H9 (cell line): ENCODE measurements around the gene SSBP3. TPM values are rescaled to one million over a fixed set of nuclear protein-coding genes. Genes with fewer than 3 reads are reported as not detected.

Source experiments
- DNase-seq: peaks from one replicate; pipeline ENCODE4 v3.0.0-alpha.2; 2017
- H2AFZ ChIP-seq: one replicate; pipeline ENCODE4 v1.6.1; 2013; ENCODE audit warnings: mild to moderate bottlenecking, low read length, control low read depth, moderate library complexity
- H2AK5ac ChIP-seq: 2 replicates; pipeline ENCODE4 v1.6.1; 2013; ENCODE audit warnings: low read length, control low read depth, mixed read lengths; ENCODE audit not compliant: insufficient read length
- H2BK120ac ChIP-seq: one replicate; pipeline ENCODE4 v1.6.1; 2013; ENCODE audit warnings: low read depth, mild to moderate bottlenecking, low read length, control low read depth, inconsistent platforms; ENCODE audit not compliant: poor library complexity, severe bottlenecking
- H2BK12ac ChIP-seq: 2 replicates; pipeline ENCODE4 v1.6.1; 2013; ENCODE audit warnings: low read length, control low read depth, mixed read lengths, low read depth; ENCODE audit not compliant: insufficient read length
- H2BK15ac ChIP-seq: 2 replicates; pipeline ENCODE4 v1.6.1; 2013; ENCODE audit warnings: low read depth, low read length, control low read depth
- H2BK20ac ChIP-seq: one replicate; pipeline ENCODE4 v1.6.1; 2013; ENCODE audit warnings: low read depth, mild to moderate bottlenecking, low read length, control low read depth, inconsistent platforms; ENCODE audit not compliant: poor library complexity, severe bottlenecking
- H2BK5ac ChIP-seq: 2 replicates; pipeline ENCODE4 v1.6.1; 2013; ENCODE audit warnings: low read length, control low read depth, mixed read lengths; ENCODE audit not compliant: insufficient read length
- H3K14ac ChIP-seq: 2 replicates; pipeline ENCODE4 v1.6.1; 2013; ENCODE audit warnings: low read length, control low read depth; ENCODE audit not compliant: insufficient read depth
- H3K18ac ChIP-seq: 2 replicates; pipeline ENCODE4 v1.6.1; 2013; ENCODE audit warnings: low read depth, mild to moderate bottlenecking, mixed read lengths, low read length, control low read depth; ENCODE audit not compliant: insufficient read length
- H3K23ac ChIP-seq: 2 replicates; pipeline ENCODE4 v1.6.1; 2013; ENCODE audit warnings: low read length, control low read depth, mixed read lengths, low read depth; ENCODE audit not compliant: insufficient read length
- H3K23me2 ChIP-seq: 2 replicates; pipeline ENCODE4 v1.6.1; 2013; ENCODE audit warnings: low read depth, mild to moderate bottlenecking, mixed read lengths, low read length, control low read depth; ENCODE audit not compliant: insufficient read length, poor library complexity, severe bottlenecking
- H3K27ac ChIP-seq: 2 replicates; pipeline ENCODE4 v1.5.1; 2013; ENCODE audit warnings: low read length, control low read depth, mixed read lengths, low read depth; ENCODE audit not compliant: insufficient read length
- H3K27me3 ChIP-seq: 2 replicates; pipeline ENCODE4 v1.6.1; 2013; ENCODE audit warnings: low read length, control low read depth, inconsistent platforms; ENCODE audit not compliant: insufficient read depth
- H3K4ac ChIP-seq: 2 replicates; pipeline ENCODE4 v1.6.1; 2013; ENCODE audit warnings: low read depth, mild to moderate bottlenecking, control low read depth, inconsistent platforms, low read length, moderate library complexity
- H3K4me1 ChIP-seq: 2 replicates; pipeline ENCODE4 v1.6.1; 2013; ENCODE audit warnings: low read length, control low read depth, inconsistent platforms; ENCODE audit not compliant: insufficient read depth
- H3K4me2 ChIP-seq: 2 replicates; pipeline ENCODE4 v1.6.1; 2013; ENCODE audit warnings: low read length, control low read depth, mixed read lengths; ENCODE audit not compliant: insufficient read length, insufficient read depth
- H3K56ac ChIP-seq: 2 replicates; pipeline ENCODE4 v1.6.1; 2013; ENCODE audit warnings: low read depth, mild to moderate bottlenecking, mixed read lengths, low read length, control low read depth; ENCODE audit not compliant: insufficient read length
- H3K79me1 ChIP-seq: 2 replicates; pipeline ENCODE4 v1.6.1; 2013; ENCODE audit warnings: low read depth, mild to moderate bottlenecking, moderate library complexity, low read length, control low read depth, inconsistent platforms; ENCODE audit not compliant: insufficient read depth, poor library complexity, severe bottlenecking
- H3K79me2 ChIP-seq: 2 replicates; pipeline ENCODE4 v1.6.1; 2013; ENCODE audit warnings: low read length, control low read depth, inconsistent platforms; ENCODE audit not compliant: insufficient read depth
- H3K9ac ChIP-seq: 2 replicates; pipeline ENCODE4 v1.6.1; 2013; ENCODE audit warnings: low read length, control low read depth, mixed read lengths; ENCODE audit not compliant: insufficient read length; ENCODE audit errors: extremely low read depth
- H3K9me3 ChIP-seq: one replicate; pipeline ENCODE4 v1.6.1; 2013; ENCODE audit warnings: low read depth, low read length, inconsistent platforms; ENCODE audit not compliant: control insufficient read depth
- H3T11ph ChIP-seq: one replicate; pipeline ENCODE4 v1.6.1; 2013; ENCODE audit warnings: mild to moderate bottlenecking, low read length, control low read depth, inconsistent platforms
- H4K20me1 ChIP-seq: one replicate; pipeline ENCODE4 v1.6.1; 2013; ENCODE audit not compliant: control insufficient read depth, insufficient read length, insufficient read depth
- H4K5ac ChIP-seq: 2 replicates; pipeline ENCODE4 v1.6.1; 2013; ENCODE audit warnings: low read depth, mild to moderate bottlenecking, mixed read lengths, low read length, control low read depth; ENCODE audit not compliant: insufficient read length
- H4K8ac ChIP-seq: replicated peaks from 2 replicates; pipeline ENCODE4 v1.6.1; 2013; ENCODE audit warnings: low read length, control low read depth, mixed read lengths, low read depth; ENCODE audit not compliant: insufficient read length
- H4K91ac ChIP-seq: 2 replicates; pipeline ENCODE4 v1.6.1; 2013; ENCODE audit warnings: low read depth, mild to moderate bottlenecking, moderate library complexity, mixed read lengths, low read length, control low read depth; ENCODE audit not compliant: insufficient read length
- H3K27ac Mint-ChIP-seq, 3 experiments: 2 replicates in 2 of 3; 3 replicates in 1 of 3; pipeline ENCODE4 v1.8.0; 2020 to 2021; ENCODE audit warnings: mixed read lengths in 3 of 3, mild to moderate bottlenecking in 1 of 3, moderate library complexity in 1 of 3
- H3K27me3 Mint-ChIP-seq: 2 replicates; pipeline ENCODE4 v1.8.0; 2021; ENCODE audit warnings: low read depth, mild to moderate bottlenecking, moderate library complexity, mixed read lengths
- H3K36me3 Mint-ChIP-seq, 3 experiments: 2 replicates in 2 of 3; 3 replicates in 1 of 3; pipeline ENCODE4 v1.8.0; 2020 to 2021; ENCODE audit warnings: low read depth in 3 of 3, mixed read lengths in 3 of 3; ENCODE audit not compliant: insufficient read depth in 1 of 3
- H3K4me1 Mint-ChIP-seq, 2 experiments: 2 replicates each; pipeline ENCODE4 v1.8.0; 2020; ENCODE audit warnings: mixed read lengths in 2 of 2
- H3K4me3 Mint-ChIP-seq, 2 experiments: 2 replicates in 1 of 2; 3 replicates in 1 of 2; pipeline ENCODE4 v1.8.0; 2020 to 2021; ENCODE audit warnings: mild to moderate bottlenecking in 2 of 2, mixed read lengths in 2 of 2, moderate library complexity in 1 of 2
- H3K9me3 Mint-ChIP-seq, 2 experiments: 2 replicates in 1 of 2; 3 replicates in 1 of 2; pipeline ENCODE4 v1.8.0; 2020; ENCODE audit warnings: mild to moderate bottlenecking in 2 of 2, mixed read lengths in 2 of 2, moderate library complexity in 1 of 2
- whole genome bisulfite sequencing: extraction: QIAGEN DNeasy Blood & Tissue Kit; methylation state at CpG from one replicate; pipeline ENCODE4 v1.1.7; 2013; ENCODE audit warnings: missing lambda C conversion rate, low lambda C conversion rate, mixed read lengths; ENCODE audit not compliant: insufficient read length; ENCODE audit errors: extremely low coverage; 5-methylcytosine and 5-hydroxymethylcytosine counted together
- total RNA-seq: library from RNA; stranded (reverse); gene quantifications from 2 replicates; pipeline ENCODE4 v1.2.1, GENCODE V29; 2021
- TF ChIP-seq, protein P1 (sequence below): fragments of 200-600 bp; sonication (generic); conservative IDR thresholded peaks from 3 replicates; pipeline ENCODE4 v1.8.0; 2021; ENCODE audit warnings: antibody characterized with exemption, mild to moderate bottlenecking

The SSBP3 gene
- total RNA-seq, 1 experiment from 2014 or later = 126 TPM

DNA sequence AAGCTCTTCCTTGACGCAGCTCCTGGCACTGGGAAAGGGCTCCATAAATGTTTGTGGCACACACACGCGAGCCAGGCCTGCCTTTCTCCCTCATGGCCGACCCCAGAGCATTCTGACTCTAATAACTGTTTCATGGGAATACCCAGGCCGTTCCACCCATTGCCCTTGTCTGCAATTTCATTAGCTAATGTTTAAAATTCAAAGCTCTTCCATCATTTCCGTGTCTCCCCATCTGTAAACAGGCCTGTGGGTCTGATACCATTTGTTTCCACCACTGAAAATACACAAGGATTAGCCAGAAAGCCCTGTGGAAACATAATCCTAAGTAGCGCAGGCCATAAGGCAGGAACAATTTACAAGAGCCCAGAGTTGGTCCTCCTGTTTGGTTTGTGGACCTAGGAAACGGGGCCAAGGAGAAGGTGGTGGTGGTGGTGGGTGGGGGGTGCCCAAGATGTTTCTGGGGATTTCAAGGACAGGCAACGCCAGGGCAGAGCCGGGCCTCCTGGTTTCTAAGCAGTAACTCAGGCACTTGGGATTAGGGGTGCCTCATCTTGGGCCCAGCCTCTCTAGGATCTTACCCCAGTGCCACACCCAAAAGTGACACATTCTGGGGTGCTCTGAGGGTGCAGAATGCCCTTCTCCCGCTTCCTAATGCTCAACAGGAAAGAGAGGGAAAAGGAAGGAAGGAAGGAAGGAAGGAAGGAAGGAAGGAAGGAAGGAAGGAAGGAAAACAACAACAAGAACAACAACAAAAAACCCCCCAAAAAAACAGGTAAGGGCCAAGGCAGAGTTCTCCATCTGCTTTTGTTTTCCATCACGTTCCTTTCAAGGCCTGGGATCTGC lies 79.4 kb downstream of the SSBP3 start:
- no peaks in the 10 kb centered on the region for H4K20me1 ChIP-seq

More for the DNA sequence above, 79.4 kb downstream of the SSBP3 start:
- no CpG with 5 or more reads among the region's 12 CpGs for WGBS
- Mint-ChIP-seq H3K36me3 (no peaks in the 10 kb centered on the region; a peak in 3 of 7 replicates), H3K27ac (peak overlapping the region in 2 of 3 experiments; percentile 41 to 94; a peak in 3 of 7 replicates), H3K4me1 (peaks cover 98 to 100% of the 10 kb centered on the region in 2 experiments), H3K4me3 (peak overlapping the region in 1 of 2 experiments; percentile 39; a peak in 3 of 5 replicates), H3K27me3 (no peaks in the 10 kb centered on the region), H3K9me3 (no peaks in the 10 kb centered on the region)
- Histone ChIP-seq H3K79me2 (peaks cover 15% of the 10 kb centered on the region; the same call in 1 of the 2 replicates), H4K8ac (no peak overlapping the region), H3T11ph (no peak overlapping the region), H2BK5ac (no peak overlapping the region), H2BK15ac (no peak overlapping the region), H3K4me2 (no peak overlapping the region), H3K23ac (no peak overlapping the region), H3K4ac (no peak overlapping the region), H2AK5ac (no peak overlapping the region), H3K79me1 (peaks cover 9% of the 10 kb centered on the region), H4K5ac (no peak overlapping the region), H3K23me2 (no peaks in the 10 kb centered on the region), H3K4me1 (peaks cover 34% of the 10 kb centered on the region), H2BK20ac (no peak overlapping the region), H2BK12ac (no peak overlapping the region), H3K27me3 (no peaks in the 10 kb centered on the region), H2BK120ac (no peak overlapping the region), H3K9ac (no peak overlapping the region), H4K91ac (no peak overlapping the region), H3K56ac (no peak overlapping the region), H3K14ac (no peak overlapping the region), H3K27ac (no peak overlapping the region), H3K9me3 (no peaks in the 10 kb centered on the region), H2AFZ (no peak overlapping the region), H3K18ac (no peak overlapping the region)
- DNase-seq = no peak
- TF ChIP-seq, protein P1, sequence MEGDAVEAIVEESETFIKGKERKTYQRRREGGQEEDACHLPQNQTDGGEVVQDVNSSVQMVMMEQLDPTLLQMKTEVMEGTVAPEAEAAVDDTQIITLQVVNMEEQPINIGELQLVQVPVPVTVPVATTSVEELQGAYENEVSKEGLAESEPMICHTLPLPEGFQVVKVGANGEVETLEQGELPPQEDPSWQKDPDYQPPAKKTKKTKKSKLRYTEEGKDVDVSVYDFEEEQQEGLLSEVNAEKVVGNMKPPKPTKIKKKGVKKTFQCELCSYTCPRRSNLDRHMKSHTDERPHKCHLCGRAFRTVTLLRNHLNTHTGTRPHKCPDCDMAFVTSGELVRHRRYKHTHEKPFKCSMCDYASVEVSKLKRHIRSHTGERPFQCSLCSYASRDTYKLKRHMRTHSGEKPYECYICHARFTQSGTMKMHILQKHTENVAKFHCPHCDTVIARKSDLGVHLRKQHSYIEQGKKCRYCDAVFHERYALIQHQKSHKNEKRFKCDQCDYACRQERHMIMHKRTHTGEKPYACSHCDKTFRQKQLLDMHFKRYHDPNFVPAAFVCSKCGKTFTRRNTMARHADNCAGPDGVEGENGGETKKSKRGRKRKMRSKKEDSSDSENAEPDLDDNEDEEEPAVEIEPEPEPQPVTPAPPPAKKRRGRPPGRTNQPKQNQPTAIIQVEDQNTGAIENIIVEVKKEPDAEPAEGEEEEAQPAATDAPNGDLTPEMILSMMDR = no peak
